Ovary (tissue), 9 donors: Measurements from ENCODE around the gene NEDD4L. TPM values are rescaled to one million over a fixed set of nuclear protein-coding genes. Genes with fewer than 3 reads are reported as not detected.

ENCODE experiments used
- DNase-seq, 5 donors: peaks; one replicate each; pipeline ENCODE4 v3.0.0-alpha.2; 2019 to 2020
- H3K27ac ChIP-seq, 2 donors: fragments of 200-600 bp; one replicate each; pipeline versions ENCODE4 v1.5.1 to v1.8.0; 2019 to 2022
- H3K27me3 ChIP-seq: fragments of 200-600 bp; one replicate; pipeline ENCODE4 v1.8.0; 2022
- H3K36me3 ChIP-seq: fragments of 200-600 bp; sonication (generic); one replicate; pipeline ENCODE4 v1.5.1; 2019
- H3K4me1 ChIP-seq: one replicate; pipeline ENCODE4 v1.8.1; 2013; ENCODE audit warnings: mild to moderate bottlenecking, moderate library complexity; ENCODE audit not compliant: insufficient read depth
- H3K4me3 ChIP-seq: fragments of 200-600 bp; sonication (generic); one replicate; pipeline ENCODE4 v1.5.1; 2017
- H3K9me3 ChIP-seq, 2 donors: fragments of 200-600 bp in 1 of 2; sonication (generic) in 1 of 2; one replicate each; pipeline versions ENCODE4 v1.5.1 to v1.8.1; 2013 to 2019; ENCODE audit warnings: mild to moderate bottlenecking in 1 of 2, moderate library complexity in 1 of 2
- EP300 ChIP-seq: sonication (generic); formaldehyde crosslinking; IDR thresholded peaks from one replicate; pipeline ENCODE4 v1.6.1; 2017; ENCODE audit warnings: antibody characterized with exemption
- POLR2A ChIP-seq: fragments of 450-650 bp; IDR thresholded peaks from one replicate; pipeline ENCODE4 v1.6.1; 2017; ENCODE audit warnings: antibody characterized with exemption, mild to moderate bottlenecking, moderate library complexity
- WGBS, 3 donors: extraction: QIAGEN DNeasy Blood & Tissue Kit in 1 of 3; methylation state at CpG; one replicate each; pipeline versions ENCODE4 v1.1.5 to v1.1.7; 2013 to 2017; 5-methylcytosine and 5-hydroxymethylcytosine counted together
- intact Hi-C, 4 donors: fragments of 100-400 bp; cut with DNase I; formaldehyde crosslinking; loops; one replicate each; pipeline versions ENCODE4 v1.11.0 to v1.15.1; 2022 to 2023
- polyA plus RNA-seq, 2 donors: library from polyadenylated mRNA; stranded (reverse); fragments of 200-250 nt in 1 of 2; fragments of 350-450 nt in 1 of 2; fragmentation: Illumina TruSeq in 1 of 2; extraction: RNeasy Lipid Tissue Mini Kit (QIAGEN cat#74804) in 1 of 2; gene quantifications; one replicate each; pipeline ENCODE4 v1.2.3, GENCODE V29; 2013 to 2014
- total RNA-seq, 7 donors: library from RNA; depleted of rRNA in 2 of 7; stranded (reverse); fragments of >200 nt in 2 of 7; fragmentation: NEBNext Ultra II Directional in 3 of 7; extraction: Animal tissue kit (Norgen Biotek cat#: 25700) in 3 of 7; gene quantifications; one replicate each; pipeline versions ENCODE4 v1.1.0 to v1.2.4, GENCODE V29; 2016 to 2023
- TF ChIP-seq, protein P1 (sequence below), 3 donors: fragments of 450-650 bp in 2 of 3; fragments of 200-600 bp in 1 of 3; IDR thresholded peaks; one replicate each; pipeline versions ENCODE4 v1.5.1 to v1.8.0; 2016 to 2022; ENCODE audit warnings: antibody characterized with exemption in 3 of 3, mild to moderate bottlenecking in 1 of 3
- donor health status: DM: no; HTN: no; CAD: no; lungs with moderate emphysema.
- donor health status: DM: no; HTN: no; CAD: no.
- donor health status: Bipolar disorder and iron deficiency.
- donor health status: DM: yes; HTN: yes; CAD: no.
- donor health status: DM: no; HTN: no; CAD: no.
- donor health status: DM: yes; HTN: yes; CAD: no.

NEDD4L gene
- total and polyA plus RNA-seq, 9 donors = 11.0 to 75.2 (median 18.2) TPM

DNA sequence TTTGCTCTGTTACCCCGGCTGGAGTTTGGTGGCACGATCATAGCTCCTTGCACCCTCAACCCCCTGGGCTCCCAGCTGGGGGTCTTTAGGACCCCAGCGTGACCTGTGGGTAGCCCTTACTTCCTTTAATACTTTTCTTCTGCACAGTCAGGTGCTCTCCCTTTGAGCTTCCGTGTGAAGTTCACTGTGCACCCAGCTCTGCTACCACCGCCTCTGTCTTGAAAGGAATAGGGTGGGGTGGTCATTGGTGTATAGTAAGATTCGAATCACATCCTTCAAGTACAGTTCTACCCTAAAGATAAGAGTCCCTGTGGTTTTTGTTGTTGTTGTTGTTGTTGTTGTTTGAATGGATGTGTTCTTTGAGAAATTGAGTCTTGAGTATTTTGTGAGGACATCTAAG is 267.4 kb downstream of the NEDD4L start:
- Histone ChIP-seq H3K27me3 (no peaks in the 10 kb centered on the region), H3K4me3 (no peak overlapping the region), H3K36me3 (no peaks in the 10 kb centered on the region), H3K27ac (no peak overlapping the region), H3K9me3 (no peaks in the 10 kb centered on the region), H3K4me1 (peaks cover 2% of the 10 kb centered on the region)
- TF ChIP-seq, protein P1, sequence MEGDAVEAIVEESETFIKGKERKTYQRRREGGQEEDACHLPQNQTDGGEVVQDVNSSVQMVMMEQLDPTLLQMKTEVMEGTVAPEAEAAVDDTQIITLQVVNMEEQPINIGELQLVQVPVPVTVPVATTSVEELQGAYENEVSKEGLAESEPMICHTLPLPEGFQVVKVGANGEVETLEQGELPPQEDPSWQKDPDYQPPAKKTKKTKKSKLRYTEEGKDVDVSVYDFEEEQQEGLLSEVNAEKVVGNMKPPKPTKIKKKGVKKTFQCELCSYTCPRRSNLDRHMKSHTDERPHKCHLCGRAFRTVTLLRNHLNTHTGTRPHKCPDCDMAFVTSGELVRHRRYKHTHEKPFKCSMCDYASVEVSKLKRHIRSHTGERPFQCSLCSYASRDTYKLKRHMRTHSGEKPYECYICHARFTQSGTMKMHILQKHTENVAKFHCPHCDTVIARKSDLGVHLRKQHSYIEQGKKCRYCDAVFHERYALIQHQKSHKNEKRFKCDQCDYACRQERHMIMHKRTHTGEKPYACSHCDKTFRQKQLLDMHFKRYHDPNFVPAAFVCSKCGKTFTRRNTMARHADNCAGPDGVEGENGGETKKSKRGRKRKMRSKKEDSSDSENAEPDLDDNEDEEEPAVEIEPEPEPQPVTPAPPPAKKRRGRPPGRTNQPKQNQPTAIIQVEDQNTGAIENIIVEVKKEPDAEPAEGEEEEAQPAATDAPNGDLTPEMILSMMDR (IDR thresholded peaks at IDR 0.05) = no peak
- TF ChIP-seq EP300 (no peak), POLR2A (no peak)
- intact Hi-C loops = no loop called here
- 90 to 94% (median 93%) methylated on average over 6 of the region's 6 CpGs for WGBS, 3 donors
- DNase-seq = no peak

DNA sequence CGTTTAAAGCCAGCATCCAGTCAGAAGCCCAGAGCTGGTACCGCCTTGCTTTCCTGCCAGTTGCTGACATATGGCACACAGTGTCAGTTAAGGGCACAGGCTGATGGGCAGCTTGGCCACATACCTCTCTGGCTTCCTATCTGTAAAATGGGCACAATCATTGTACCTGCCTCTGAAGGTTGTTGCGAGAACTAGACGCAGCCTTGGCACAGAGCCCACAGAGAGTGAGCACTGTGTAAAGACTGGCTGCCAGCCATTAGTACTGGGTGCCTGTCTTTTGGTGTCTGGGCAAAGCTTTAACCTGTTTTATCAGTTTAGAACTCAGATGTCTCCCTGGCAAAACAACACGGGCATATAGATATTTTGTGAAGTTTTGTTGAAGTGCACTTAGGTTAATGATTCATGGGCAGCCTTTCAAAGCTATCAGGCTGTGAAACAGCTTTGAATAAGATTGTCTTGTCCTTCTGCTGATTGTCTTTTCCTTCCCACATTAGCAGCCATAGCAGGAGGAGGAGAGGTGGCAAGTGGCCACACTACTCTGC is 269.5 kb downstream of the NEDD4L start:
- H3K27me3 ChIP-seq = no peaks in the 10 kb centered on the region
- H3K36me3 ChIP-seq = no peaks in the 10 kb centered on the region
- no peak overlapping the region for H3K4me3 ChIP-seq
- peaks cover 4% of the 10 kb centered on the region for H3K4me1 ChIP-seq
- WGBS, 3 donors = 69 to 78% (median 72%) methylated on average over 5 of the region's 5 CpGs
- TF ChIP-seq, protein P1 (IDR thresholded peaks at IDR 0.05) = no peak
- TF ChIP-seq POLR2A (no peak), EP300 (no peak)
- DNase-seq = peak in 1 of 5 donors; percentile 35
- no peaks in the 10 kb centered on the region for H3K9me3 ChIP-seq
- H3K27ac ChIP-seq = no peak overlapping the region
- intact Hi-C loops = no loop called here

DNA sequence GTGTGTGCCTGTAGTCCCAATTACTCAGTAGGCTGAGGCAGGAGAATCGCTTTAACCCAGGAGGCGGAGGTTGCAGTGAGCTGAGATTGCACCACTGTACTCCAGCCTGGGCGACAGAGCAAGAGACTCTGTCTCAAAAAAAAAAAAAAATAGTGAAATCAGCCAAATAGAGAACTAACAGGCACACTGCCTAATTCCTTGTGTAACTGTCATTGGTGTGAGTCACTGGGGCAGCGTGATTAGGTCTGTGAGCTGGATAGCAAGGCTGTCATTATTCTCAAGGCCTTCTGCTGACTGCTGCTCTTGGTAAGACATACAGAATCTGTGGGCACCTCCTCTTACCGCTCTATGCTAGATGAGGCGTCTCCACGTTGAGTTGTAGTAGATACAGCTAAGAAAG is 270.3 kb downstream of the NEDD4L start:
- TF ChIP-seq POLR2A (no peak), EP300 (no peak)
- TF ChIP-seq, protein P1 (IDR thresholded peaks at IDR 0.05) = no peak
- Histone ChIP-seq H3K4me3 (no peak overlapping the region), H3K27ac (no peak overlapping the region), H3K4me1 (peaks cover 4% of the 10 kb centered on the region), H3K36me3 (no peaks in the 10 kb centered on the region), H3K9me3 (no peaks in the 10 kb centered on the region), H3K27me3 (no peaks in the 10 kb centered on the region)
- peak in 3 of 5 donors; percentile 22 to 57 (median 38) for DNase-seq
- intact Hi-C loops = no loop called here
- 61 to 70% (median 69%) methylated on average over 7 of the region's 7 CpGs for WGBS, 3 donors

DNA sequence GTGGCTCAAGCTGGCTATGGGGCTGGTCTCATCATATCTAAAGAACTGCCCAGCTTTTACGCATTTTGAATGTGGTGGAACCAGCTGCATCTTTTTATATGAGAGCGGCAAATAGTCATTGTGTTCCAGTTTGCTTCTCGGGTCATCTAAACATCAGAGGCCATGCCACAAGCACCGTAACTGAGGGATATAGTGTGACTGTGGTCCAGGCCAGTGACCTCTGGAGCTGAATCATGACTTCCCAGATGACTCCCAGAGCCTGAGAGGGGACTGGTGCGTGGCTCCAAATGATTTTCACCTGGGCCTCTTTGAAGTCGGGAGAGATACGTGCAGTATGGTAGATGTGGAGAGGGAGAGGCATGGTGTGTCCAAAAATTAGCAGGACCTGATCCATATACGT is 271.0 kb downstream of the NEDD4L start:
- H3K4me1 ChIP-seq = peaks cover 4% of the 10 kb centered on the region
- H3K4me3 ChIP-seq = no peak overlapping the region
- H3K9me3 ChIP-seq = no peaks in the 10 kb centered on the region
- H3K27me3 ChIP-seq = no peaks in the 10 kb centered on the region
- DNase-seq = no peak
- intact Hi-C loops = loop anchor here in 1 of 4 donors (5.0 kb wide), 1 partner anchor 42 kb away; no protein-coding TSS in a partner anchor
- H3K27ac ChIP-seq = no peak overlapping the region
- WGBS, 3 donors = 90 to 94% (median 92%) methylated on average over 8 of the region's 8 CpGs
- no peaks in the 10 kb centered on the region for H3K36me3 ChIP-seq
- TF ChIP-seq, protein P1 (IDR thresholded peaks at IDR 0.05) = no peak
- no peak for TF ChIP-seq POLR2A
- no peak for TF ChIP-seq EP300
